Measurements from ENCODE around the gene CEP120. TPM values are rescaled to one million over a fixed set of nuclear protein-coding genes. Genes with fewer than 3 reads are reported as not detected.
"Not testable (repeated sequence)": the region's sequence is repeated elsewhere in the genome, so short reads cannot be mapped to it uniquely, and the experiment has no call there.

CEP120 gene
- total RNA-seq = 11.6 TPM

DNA sequence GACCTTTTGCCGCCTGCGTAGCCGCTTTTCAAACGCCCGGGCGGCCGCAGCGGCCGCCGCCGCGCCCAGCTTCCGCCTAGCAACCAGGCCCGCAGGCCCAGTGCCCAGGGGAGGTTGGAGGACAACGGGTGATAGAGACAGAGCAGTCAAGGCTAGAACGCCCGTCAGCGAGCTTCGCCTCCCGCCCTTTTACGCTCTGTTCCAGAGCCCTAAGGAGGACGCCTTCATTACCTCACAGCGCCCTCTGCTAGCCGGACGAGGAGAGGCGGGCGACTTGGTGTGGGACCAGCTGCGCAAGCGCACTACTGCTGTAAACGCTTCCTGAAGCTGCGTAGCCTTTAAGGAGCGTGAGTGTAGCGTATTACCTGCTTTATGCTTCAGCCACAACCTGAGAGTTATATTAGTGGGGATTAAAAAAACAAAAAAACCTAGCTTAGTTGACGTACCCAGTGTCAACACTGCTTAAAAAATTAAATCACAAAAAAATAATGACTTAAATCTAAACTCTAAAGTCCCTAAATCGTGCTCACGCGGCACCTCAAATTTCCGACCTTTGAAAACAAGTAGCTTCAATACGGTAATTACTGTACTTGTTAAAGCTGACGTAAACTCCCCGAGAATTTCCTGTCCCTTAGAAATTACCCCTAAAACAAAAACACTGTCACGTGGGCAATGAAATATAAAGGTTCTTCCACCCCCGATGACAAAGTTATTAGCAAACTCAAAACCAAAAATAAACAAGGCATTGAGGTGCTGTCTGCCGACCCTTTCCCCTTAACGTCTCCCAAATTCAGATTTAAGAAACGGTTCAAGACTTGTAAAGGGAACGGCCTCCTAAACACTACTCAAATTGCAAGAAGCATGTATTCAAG is at the start of gene CEP120:
CEP120 (minus strand) TSS at position 126 of the 872 bp plus-strand sequence. CDS start 405 bp downstream, outside the sequence.
- intact Hi-C loops (cut with DNase I) = loop anchor here (1.0 to 5.0 kb wide), 4 partner anchors 59 to 336 kb away; partner anchors contain the start of genes CSNK1G3 and PRDM6
- Histone ChIP-seq H3K36me3 (no peaks in the 10 kb centered on the region), H3K9me3 (no peaks in the 10 kb centered on the region), H3K27ac (peak within 1 kb of the TSS; percentile 83 to 87), H3K4me3 (peak within 1 kb of the TSS; percentile 73 to 86), H3K4me1 (peaks cover 0 to 8% of the 10 kb centered on the region in 2 donors), H3K27me3 (no peaks in the 10 kb centered on the region)
- TF ChIP-seq, protein P1, sequence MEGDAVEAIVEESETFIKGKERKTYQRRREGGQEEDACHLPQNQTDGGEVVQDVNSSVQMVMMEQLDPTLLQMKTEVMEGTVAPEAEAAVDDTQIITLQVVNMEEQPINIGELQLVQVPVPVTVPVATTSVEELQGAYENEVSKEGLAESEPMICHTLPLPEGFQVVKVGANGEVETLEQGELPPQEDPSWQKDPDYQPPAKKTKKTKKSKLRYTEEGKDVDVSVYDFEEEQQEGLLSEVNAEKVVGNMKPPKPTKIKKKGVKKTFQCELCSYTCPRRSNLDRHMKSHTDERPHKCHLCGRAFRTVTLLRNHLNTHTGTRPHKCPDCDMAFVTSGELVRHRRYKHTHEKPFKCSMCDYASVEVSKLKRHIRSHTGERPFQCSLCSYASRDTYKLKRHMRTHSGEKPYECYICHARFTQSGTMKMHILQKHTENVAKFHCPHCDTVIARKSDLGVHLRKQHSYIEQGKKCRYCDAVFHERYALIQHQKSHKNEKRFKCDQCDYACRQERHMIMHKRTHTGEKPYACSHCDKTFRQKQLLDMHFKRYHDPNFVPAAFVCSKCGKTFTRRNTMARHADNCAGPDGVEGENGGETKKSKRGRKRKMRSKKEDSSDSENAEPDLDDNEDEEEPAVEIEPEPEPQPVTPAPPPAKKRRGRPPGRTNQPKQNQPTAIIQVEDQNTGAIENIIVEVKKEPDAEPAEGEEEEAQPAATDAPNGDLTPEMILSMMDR (IDR thresholded peaks at IDR 0.05) = peak; percentile 68 to 87 (median 81)
- peak; percentile 93 to 99 for DNase-seq (ENCODE audit: low spot score in 2 of 2)

DNA sequence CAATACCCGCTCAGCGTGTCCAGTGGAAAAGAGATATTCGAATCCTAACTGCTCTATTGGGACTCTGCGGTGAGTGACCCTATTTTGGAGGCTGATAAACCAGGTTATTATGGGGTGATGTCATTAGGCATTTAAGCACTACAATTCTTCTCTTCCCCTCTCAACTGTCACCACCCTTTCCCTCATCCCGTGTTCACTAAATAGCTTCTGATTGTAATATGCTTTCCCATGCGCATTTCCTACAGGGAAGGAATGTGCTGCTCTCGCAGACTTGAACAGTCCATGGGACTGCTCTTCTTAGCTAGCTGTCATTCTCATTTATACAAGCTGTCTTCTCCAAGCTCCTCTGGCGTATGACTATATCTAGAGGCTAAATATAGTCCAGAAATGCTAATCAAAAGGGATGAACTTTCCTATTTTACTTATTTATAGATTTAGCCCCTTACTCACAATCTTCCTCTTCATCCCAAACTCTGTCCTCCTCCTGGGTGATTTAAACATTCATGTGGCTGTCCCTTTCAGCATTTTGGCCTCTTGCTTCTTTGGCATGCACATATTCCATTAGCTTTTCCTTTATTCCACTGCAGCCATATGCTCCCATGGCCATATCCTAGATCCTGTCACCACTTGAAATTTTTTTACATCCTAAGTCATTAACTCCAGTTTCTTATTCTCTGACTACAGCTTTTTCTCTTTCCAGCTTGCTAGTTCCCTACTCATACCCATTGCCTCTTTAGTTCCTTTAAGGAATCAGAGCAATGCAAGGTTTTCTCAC is 49.1 kb upstream of the CEP120 start:
- Histone ChIP-seq H3K27ac (no peak overlapping the region), H3K36me3 (no peaks in the 10 kb centered on the region), H3K9me3 (no peaks in the 10 kb centered on the region), H3K4me1 (no peaks in the 10 kb centered on the region), H3K4me3 (no peak overlapping the region), H3K27me3 (no peaks in the 10 kb centered on the region)
- TF ChIP-seq, protein P1 (IDR thresholded peaks at IDR 0.05) = no peak
- intact Hi-C loops (cut with DNase I) = no loop called here
- no peak for DNase-seq (ENCODE audit: low spot score in 2 of 2)

DNA sequence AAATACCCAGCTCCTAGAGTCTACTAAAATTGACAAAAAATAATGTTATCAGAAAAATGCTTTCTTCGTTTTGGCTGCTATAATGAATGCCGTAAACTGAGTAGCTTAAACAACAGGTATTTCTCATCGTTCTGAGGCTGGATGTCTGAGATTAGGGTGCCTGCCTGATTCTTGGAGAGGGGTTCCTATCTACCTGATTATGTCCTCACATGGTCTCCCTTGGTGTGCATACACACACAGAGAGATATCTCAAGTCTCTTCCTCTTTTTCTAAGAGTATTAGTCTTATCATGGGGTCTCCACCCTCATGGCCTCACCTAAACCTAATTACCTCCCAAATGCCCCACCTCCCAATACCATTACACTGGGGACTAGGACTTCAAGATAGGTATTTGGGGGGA is 48.2 kb upstream of the CEP120 start:
- intact Hi-C loops (cut with DNase I) = no loop called here
- TF ChIP-seq, protein P1 (IDR thresholded peaks at IDR 0.05) = no peak
- Histone ChIP-seq H3K27me3 (no peaks in the 10 kb centered on the region), H3K27ac (no peak overlapping the region), H3K9me3 (no peaks in the 10 kb centered on the region), H3K4me1 (no peaks in the 10 kb centered on the region), H3K36me3 (no peaks in the 10 kb centered on the region), H3K4me3 (no peak overlapping the region)
- DNase-seq (ENCODE audit: low spot score in 2 of 2) = no peak

DNA sequence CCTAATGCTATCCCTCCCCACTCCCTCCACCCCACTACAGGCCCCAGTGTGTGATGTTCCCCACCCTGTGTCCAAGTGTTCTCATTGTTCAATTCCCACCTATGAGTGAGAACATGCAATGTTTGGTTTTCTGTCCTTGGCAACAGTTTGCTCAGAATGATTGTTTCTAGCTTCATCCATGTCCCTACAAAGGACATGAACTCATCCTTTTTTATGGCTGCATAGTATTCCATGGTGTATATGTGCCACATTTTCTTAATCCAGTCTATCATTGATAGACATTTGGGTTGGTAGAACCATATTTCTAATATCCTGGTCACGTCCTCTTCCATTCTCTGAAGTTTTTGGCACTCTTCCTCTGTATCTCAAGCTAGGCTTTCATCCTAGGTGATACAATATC is 43.6 kb upstream of the CEP120 start:
- H3K9me3 ChIP-seq; DNase-seq (ENCODE audit: low spot score in 2 of 2); H3K36me3 ChIP-seq; intact Hi-C loops (cut with DNase I); H3K27ac ChIP-seq; H3K27me3 ChIP-seq; H3K4me3 ChIP-seq; H3K4me1 ChIP-seq: not testable (repeated sequence)

DNA sequence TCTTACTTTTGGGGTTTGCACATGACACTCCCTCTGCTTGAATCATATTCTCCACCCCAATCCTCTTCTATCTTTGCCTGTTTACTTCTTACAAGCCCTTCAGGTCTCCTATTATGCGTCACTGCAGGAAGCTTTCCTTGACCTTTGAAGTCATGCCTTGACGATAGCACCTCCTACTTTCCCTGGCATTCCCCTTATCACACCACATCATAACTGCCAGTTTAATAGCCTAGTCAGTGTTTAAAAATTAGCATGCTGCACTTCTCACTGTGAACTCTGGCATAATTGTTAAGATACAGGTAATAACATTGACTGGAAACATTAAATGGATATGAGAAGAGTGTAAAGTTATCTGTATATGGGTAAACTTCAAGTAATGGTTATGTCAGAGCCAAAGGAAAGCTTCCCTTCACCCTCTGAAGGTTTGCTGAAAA is 37.1 kb upstream of the CEP120 start:
- Histone ChIP-seq H3K4me3 (no peak overlapping the region), H3K9me3 (no peaks in the 10 kb centered on the region), H3K36me3 (no peaks in the 10 kb centered on the region), H3K27me3 (no peaks in the 10 kb centered on the region), H3K4me1 (no peaks in the 10 kb centered on the region), H3K27ac (no peak overlapping the region)
- TF ChIP-seq, protein P1 (IDR thresholded peaks at IDR 0.05) = no peak
- intact Hi-C loops (cut with DNase I) = no loop called here
- no peak for DNase-seq (ENCODE audit: low spot score in 2 of 2)

DNA sequence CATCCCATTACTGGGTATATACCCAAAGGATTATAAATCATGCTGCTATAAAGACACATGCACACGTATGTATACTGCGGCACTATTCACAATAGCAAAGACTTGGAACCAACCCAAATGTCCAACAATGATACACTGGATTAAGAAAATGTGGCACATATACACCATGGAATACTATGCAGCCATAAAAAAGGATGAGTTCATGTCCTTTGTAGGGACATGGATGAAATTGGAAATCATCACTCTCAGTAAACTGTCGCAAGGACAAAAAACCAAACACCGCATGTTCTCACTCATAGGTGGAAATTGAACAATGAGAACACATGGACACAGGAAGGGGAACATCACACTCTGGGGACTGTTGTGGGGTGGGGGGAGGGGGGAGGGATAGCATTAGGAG is 35.8 kb upstream of the CEP120 start:
- H3K9me3 ChIP-seq; H3K4me3 ChIP-seq; H3K4me1 ChIP-seq; H3K36me3 ChIP-seq; H3K27me3 ChIP-seq; H3K27ac ChIP-seq; intact Hi-C loops (cut with DNase I); DNase-seq (ENCODE audit: low spot score in 2 of 2): not testable (repeated sequence)
